ENCODE data around the gene PSD2.

The PSD2 gene

DNA sequence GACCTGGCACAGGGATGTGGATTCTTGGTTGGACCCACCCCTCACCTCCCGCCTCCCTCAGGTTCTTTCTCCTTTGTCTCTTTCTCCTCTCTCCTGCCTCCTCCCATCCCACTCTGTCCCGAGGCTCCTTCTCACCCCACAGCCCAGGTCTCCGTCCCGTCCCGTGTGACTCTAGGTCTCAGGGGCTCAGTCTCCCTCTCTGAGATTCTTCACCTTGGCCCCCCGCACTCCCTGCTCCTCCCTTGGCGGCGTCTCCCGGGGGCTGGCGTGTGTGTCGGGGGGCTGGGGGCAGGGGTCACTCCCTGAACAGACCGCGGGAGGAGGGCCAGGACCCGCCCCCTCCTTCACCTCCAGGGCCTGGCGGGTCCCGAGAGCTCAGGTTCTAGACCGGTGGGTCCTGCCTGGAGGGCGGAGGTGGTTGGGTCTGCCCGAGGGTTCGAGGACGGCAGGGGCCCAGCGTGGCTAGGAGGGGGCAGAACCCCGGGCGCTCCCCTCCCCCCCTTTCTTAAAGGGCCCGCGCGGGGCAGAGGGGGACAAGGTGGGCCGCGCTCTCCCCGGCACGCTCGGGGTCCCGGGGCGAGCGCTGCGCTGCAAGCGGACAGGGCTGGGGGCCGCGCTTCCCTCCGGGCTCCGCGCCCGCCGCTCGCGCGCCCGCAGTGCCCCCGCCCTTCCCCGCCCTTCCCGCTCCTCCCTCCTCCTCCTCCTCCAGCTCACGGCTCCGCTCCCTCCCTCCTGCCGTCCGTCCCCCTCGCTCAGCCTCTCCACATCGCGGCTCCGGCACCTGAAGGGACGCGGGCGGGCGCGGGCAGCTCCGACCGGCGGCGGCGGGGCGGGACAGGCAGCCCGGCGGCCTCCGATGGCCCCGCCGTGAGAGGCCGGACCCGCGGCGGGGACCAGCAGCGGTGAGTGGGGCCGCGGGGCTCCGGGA, at the start of gene PSD2:
Gene PSD2 (plus strand): TSS at position 735 of the 928 bp plus-strand sequence. CDS start 13,633 bp downstream, outside the sequence.
- Mint-ChIP-seq H3K9me3 (no peaks in the 10 kb centered on the region), H3K36me3 (ENCODE audit: low read depth) (no peaks in the 10 kb centered on the region), H3K4me3 (peak within 1 kb of the TSS; percentile 39 to 65 (median 53)), H3K27ac (no peak within 1 kb of the TSS), H3K27me3 (ENCODE audit: low read depth) (peaks cover 93% of the 10 kb centered on the region), H3K4me1 (peaks cover 5% of the 10 kb centered on the region)
- TF ChIP-seq, protein P1, sequence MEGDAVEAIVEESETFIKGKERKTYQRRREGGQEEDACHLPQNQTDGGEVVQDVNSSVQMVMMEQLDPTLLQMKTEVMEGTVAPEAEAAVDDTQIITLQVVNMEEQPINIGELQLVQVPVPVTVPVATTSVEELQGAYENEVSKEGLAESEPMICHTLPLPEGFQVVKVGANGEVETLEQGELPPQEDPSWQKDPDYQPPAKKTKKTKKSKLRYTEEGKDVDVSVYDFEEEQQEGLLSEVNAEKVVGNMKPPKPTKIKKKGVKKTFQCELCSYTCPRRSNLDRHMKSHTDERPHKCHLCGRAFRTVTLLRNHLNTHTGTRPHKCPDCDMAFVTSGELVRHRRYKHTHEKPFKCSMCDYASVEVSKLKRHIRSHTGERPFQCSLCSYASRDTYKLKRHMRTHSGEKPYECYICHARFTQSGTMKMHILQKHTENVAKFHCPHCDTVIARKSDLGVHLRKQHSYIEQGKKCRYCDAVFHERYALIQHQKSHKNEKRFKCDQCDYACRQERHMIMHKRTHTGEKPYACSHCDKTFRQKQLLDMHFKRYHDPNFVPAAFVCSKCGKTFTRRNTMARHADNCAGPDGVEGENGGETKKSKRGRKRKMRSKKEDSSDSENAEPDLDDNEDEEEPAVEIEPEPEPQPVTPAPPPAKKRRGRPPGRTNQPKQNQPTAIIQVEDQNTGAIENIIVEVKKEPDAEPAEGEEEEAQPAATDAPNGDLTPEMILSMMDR (IDR thresholded peaks at IDR 0.05; ENCODE audit: unreplicated experiment in 3 of 3): no peak

- Mint-ChIP-seq H3K27ac (peak overlapping the region; percentile 53 to 93 (median 74)), H3K9me3 (no peaks in the 10 kb centered on the region), H3K4me3 (peak overlapping the region; percentile 82 to 85 (median 84)), H3K36me3 (ENCODE audit: low read depth) (no peaks in the 10 kb centered on the region), H3K27me3 (ENCODE audit: low read depth) (peaks cover 45% of the 10 kb centered on the region), H3K4me1 (peaks cover 64% of the 10 kb centered on the region)
- TF ChIP-seq, protein P1 (IDR thresholded peaks at IDR 0.05; ENCODE audit: unreplicated experiment in 3 of 3): no peak
These were observed 48.7 kb upstream of the PSD2 start for GRCh38 chr5:139746691-139747582.

- H3K9me3 Mint-ChIP-seq: no peaks in the 10 kb centered on the region
- H3K27ac Mint-ChIP-seq: peak overlapping the region; percentile 62 to 93 (median 63)
- no peaks in the 10 kb centered on the region for H3K36me3 Mint-ChIP-seq (ENCODE audit: low read depth)
- H3K4me3 Mint-ChIP-seq: peak overlapping the region; percentile 80 to 84 (median 82)
- H3K4me1 Mint-ChIP-seq: peaks cover 66% of the 10 kb centered on the region
- TF ChIP-seq, protein P1 (IDR thresholded peaks at IDR 0.05; ENCODE audit: unreplicated experiment in 3 of 3): no peak
- peaks cover 53% of the 10 kb centered on the region for H3K27me3 Mint-ChIP-seq (ENCODE audit: low read depth)
These were observed 47.8 kb upstream of the PSD2 start for GRCh38 chr5:139747583-139748504.

- Mint-ChIP-seq H3K4me3 (peak overlapping the region; percentile 66 to 84 (median 80)), H3K4me1 (peaks cover 63% of the 10 kb centered on the region), H3K36me3 (ENCODE audit: low read depth) (no peaks in the 10 kb centered on the region), H3K27ac (peak overlapping the region; percentile 62 to 70 (median 63)), H3K27me3 (ENCODE audit: low read depth) (peaks cover 59% of the 10 kb centered on the region), H3K9me3 (no peaks in the 10 kb centered on the region)
- TF ChIP-seq, protein P1 (IDR thresholded peaks at IDR 0.05; ENCODE audit: unreplicated experiment in 3 of 3): no peak
These were observed 47.1 kb upstream of the PSD2 start for GRCh38 chr5:139748505-139748826.

DNA sequence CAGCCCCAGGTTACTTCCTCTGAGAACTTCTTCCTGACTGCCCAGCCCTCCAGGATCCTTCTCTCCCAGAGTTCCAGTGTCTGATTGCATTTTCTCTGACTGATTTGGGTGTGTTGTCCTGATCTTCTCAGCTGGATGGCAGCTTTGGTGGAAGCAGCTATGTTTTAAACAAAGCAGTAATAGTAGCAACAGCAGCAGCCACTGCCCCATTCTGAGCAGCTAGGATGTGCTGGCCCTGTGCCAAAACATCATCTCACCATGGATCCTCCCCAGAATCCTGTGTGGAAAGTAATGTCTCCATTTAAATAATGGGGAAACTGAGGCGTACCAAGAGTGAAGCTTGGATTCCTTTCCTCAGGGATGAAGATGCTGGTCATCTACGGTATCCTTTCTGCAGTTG, 46.4 kb upstream of the PSD2 start:
- Mint-ChIP-seq H3K4me1 (peaks cover 56% of the 10 kb centered on the region), H3K27ac (peak overlapping the region; percentile 63 to 85 (median 70)), H3K27me3 (ENCODE audit: low read depth) (peaks cover 62% of the 10 kb centered on the region), H3K4me3 (peak overlapping the region; percentile 65 to 84 (median 77)), H3K9me3 (no peaks in the 10 kb centered on the region), H3K36me3 (ENCODE audit: low read depth) (no peaks in the 10 kb centered on the region)
- TF ChIP-seq, protein P1 (IDR thresholded peaks at IDR 0.05; ENCODE audit: unreplicated experiment in 3 of 3): no peak
